DND-41 (cell line): ENCODE results near the gene A3GALT2.

Experiments used
- ATAC-seq: fragments of 200-7000 bp; cut with Tn5 transposase; 3 replicates; pipeline ENCODE4 v1.9.1; 2021; ENCODE audit warnings: low read depth; ENCODE audit not compliant: insufficient read depth
- DNase-seq: peaks from one replicate; pipeline ENCODE4 v3.0.0-alpha.2; 2020
- H2AFZ ChIP-seq: 2 replicates; pipeline ENCODE4 v1.6.0; 2012; ENCODE audit warnings: low read depth, low read length
- H3K27ac ChIP-seq: 2 replicates; pipeline ENCODE4 v1.5.1; 2012; ENCODE audit warnings: low read length, inconsistent platforms
- H3K27me3 ChIP-seq: fragments of 200-600 bp; sonication (generic); 2 replicates; pipeline ENCODE4 v1.6.0; 2012; ENCODE audit warnings: low read length, mild to moderate bottlenecking, inconsistent platforms; ENCODE audit not compliant: insufficient read depth, poor library complexity
- H3K36me3 ChIP-seq: 2 replicates; pipeline ENCODE4 v1.5.1; 2012; ENCODE audit warnings: low read length, inconsistent platforms; ENCODE audit not compliant: insufficient read depth
- H3K4me1 ChIP-seq: 2 replicates; pipeline ENCODE4 v1.5.1; 2012; ENCODE audit warnings: mild to moderate bottlenecking, low read length; ENCODE audit not compliant: insufficient read depth
- H3K4me2 ChIP-seq: 2 replicates; pipeline ENCODE4 v1.6.0; 2012; ENCODE audit warnings: mild to moderate bottlenecking, moderate library complexity, low read length, inconsistent platforms; ENCODE audit not compliant: insufficient read depth
- H3K4me3 ChIP-seq, 2 experiments: fragments of 200-600 bp in 1 of 2; shearing (Covaris generic) in 1 of 2; 2 replicates each; pipeline ENCODE4 v1.5.1; 2012 to 2016; ENCODE audit warnings: inconsistent platforms in 2 of 2, low read length in 2 of 2, mild to moderate bottlenecking in 2 of 2, low read depth in 1 of 2, moderate library complexity in 1 of 2
- H3K79me2 ChIP-seq: 2 replicates; pipeline ENCODE4 v1.6.0; 2012; ENCODE audit warnings: low read length, inconsistent platforms; ENCODE audit not compliant: insufficient read depth
- H3K9ac ChIP-seq: 2 replicates; pipeline ENCODE4 v1.6.0; 2012; ENCODE audit warnings: low read depth, mild to moderate bottlenecking, inconsistent platforms, low read length, moderate library complexity
- H3K9me3 ChIP-seq: 2 replicates; pipeline ENCODE4 v1.5.1; 2012; ENCODE audit warnings: low read length, moderate library complexity, mild to moderate bottlenecking, inconsistent platforms; ENCODE audit not compliant: insufficient read depth, severe bottlenecking
- H4K20me1 ChIP-seq: 2 replicates; pipeline ENCODE4 v1.6.0; 2012; ENCODE audit warnings: low read length; ENCODE audit not compliant: insufficient read depth
- CTCF ChIP-seq: IDR thresholded peaks from 2 replicates; pipeline ENCODE4 v1.5.1; 2012; ENCODE audit warnings: borderline replicate concordance, low read length, moderate library complexity, mild to moderate bottlenecking; ENCODE audit not compliant: poor library complexity, severe bottlenecking; ENCODE audit errors: extremely low read depth
- EZH2 ChIP-seq: IDR thresholded peaks from 3 replicates; pipeline ENCODE4 v1.6.1; 2012; ENCODE audit warnings: borderline replicate concordance, low read depth, mild to moderate bottlenecking, moderate library complexity, low read length, inconsistent platforms; ENCODE audit not compliant: severe bottlenecking

Gene A3GALT2

GRCh38 chr1:33346927-33347649 is 26.2 kb upstream of the A3GALT2 start:
- Histone ChIP-seq H3K9ac (peak overlapping the region; percentile 82), H3K9me3 (no peaks in the 10 kb centered on the region), H3K27ac (peak overlapping the region; percentile 75), H3K4me2 (peak overlapping the region; percentile 97), H3K27me3 (no peaks in the 10 kb centered on the region), H3K36me3 (peaks cover 42% of the 10 kb centered on the region), H3K4me1 (peaks cover 48% of the 10 kb centered on the region), H3K79me2 (peaks cover 74% of the 10 kb centered on the region), H2AFZ (no peak overlapping the region), H3K4me3 (peak overlapping the region in 1 of 2 experiments; percentile 65; a peak in 2 of 4 replicates), H4K20me1 (peaks cover 56% of the 10 kb centered on the region)
- TF ChIP-seq CTCF = no peak
- TF ChIP-seq EZH2 = no peak
- DNase-seq = peak; percentile 50
- peak; percentile 22 for ATAC-seq

- no peak for ATAC-seq
- peak overlapping the region; percentile 82; the same call in 1 of the 2 replicates for H3K9ac ChIP-seq
These were observed 25.6 kb upstream of the A3GALT2 start for GRCh38 chr1:33346533-33346926.

GRCh38 chr1:33344896-33345560 is 24.1 kb upstream of the A3GALT2 start:
- Histone ChIP-seq H3K9ac (no peak overlapping the region), H3K9me3 (no peaks in the 10 kb centered on the region), H3K27ac (no peak overlapping the region), H3K4me2 (peak overlapping the region; percentile 97; the same call in 1 of the 2 replicates), H4K20me1 (peaks cover 75% of the 10 kb centered on the region), H3K79me2 (peaks cover 95% of the 10 kb centered on the region), H3K4me3 (no peak overlapping the region), H3K27me3 (no peaks in the 10 kb centered on the region), H3K4me1 (peaks cover 33% of the 10 kb centered on the region), H2AFZ (no peak overlapping the region), H3K36me3 (peaks cover 52% of the 10 kb centered on the region)
- DNase-seq (no peak), ATAC-seq (no peak)
- TF ChIP-seq EZH2 (no peak), CTCF (no peak)

More at GRCh38 chr1:33346533-33346926, 25.6 kb upstream of the A3GALT2 start:
- DNase-seq = no peak
- H3K4me2 ChIP-seq = peak overlapping the region; percentile 97
- no peaks in the 10 kb centered on the region for H3K9me3 ChIP-seq
- H3K79me2 ChIP-seq = peaks cover 80% of the 10 kb centered on the region
- H3K27me3 ChIP-seq = no peaks in the 10 kb centered on the region
- H3K36me3 ChIP-seq = peaks cover 47% of the 10 kb centered on the region
- no peak overlapping the region for H2AFZ ChIP-seq
- H3K4me1 ChIP-seq = peaks cover 48% of the 10 kb centered on the region
- H4K20me1 ChIP-seq = peaks cover 62% of the 10 kb centered on the region
- peak overlapping the region in 1 of 2 experiments; percentile 65; a peak in 1 of 4 replicates for H3K4me3 ChIP-seq
- no peak for TF ChIP-seq EZH2
- no peak for TF ChIP-seq CTCF
- peak overlapping the region; percentile 75 for H3K27ac ChIP-seq
